Activated B cell treated with CpG ODN at 0.5 μM for 24 hours (primary cell): ENCODE data around the gene RNLS. TPM values are rescaled to one million over a fixed set of nuclear protein-coding genes. Genes with fewer than 3 reads are reported as not detected.
"Not testable (repeated sequence)": the region's sequence is repeated elsewhere in the genome, so short reads cannot be mapped to it uniquely, and the experiment has no call there.

Source experiments
- ATAC-seq: fragments of 200-7000 bp; cut with Tn5 transposase; one replicate; pipeline ENCODE4 v1.10.0; 2021; ENCODE audit warnings: low read depth, mild to moderate bottlenecking, moderate library complexity
- CTCF ChIA-PET: fragments of 350-600 bp; sonication (Branson Sonifier 250); formaldehyde crosslinking; loops from one replicate; lab custom pipeline; 2021; ENCODE audit warnings: antibody characterized with exemption; lab: Charles Lee
- POLR2A ChIA-PET: fragments of 350-600 bp; sonication (Branson Sonifier 250); formaldehyde crosslinking; loops from one replicate; lab custom pipeline; 2021; ENCODE audit warnings: antibody characterized with exemption; lab: Charles Lee
- DNase-seq: peaks from one replicate; pipeline ENCODE4 v3.0.0; 2022
- H3K27ac Mint-ChIP-seq: one replicate; pipeline ENCODE4 v1.8.0; 2020; ENCODE audit warnings: mixed read lengths
- H3K27me3 Mint-ChIP-seq: one replicate; pipeline ENCODE4 v1.8.0; 2021; ENCODE audit warnings: mixed read lengths
- H3K36me3 Mint-ChIP-seq: one replicate; pipeline ENCODE4 v1.8.0; 2021; ENCODE audit warnings: low read depth, mixed read lengths
- H3K4me1 Mint-ChIP-seq: one replicate; pipeline ENCODE4 v1.8.0; 2021; ENCODE audit warnings: mixed read lengths
- H3K4me3 Mint-ChIP-seq: one replicate; pipeline ENCODE4 v1.8.0; 2020; ENCODE audit warnings: mild to moderate bottlenecking, mixed read lengths
- H3K9me3 Mint-ChIP-seq: one replicate; pipeline ENCODE4 v1.8.0; 2020; ENCODE audit warnings: mixed read lengths
- intact Hi-C: fragments of 100-400 bp; cut with micrococcal nuclease; formaldehyde crosslinking; loops from one replicate; pipeline ENCODE4 v1.15.1; 2024
- total RNA-seq: library from RNA; stranded (reverse); gene quantifications from 2 replicates; pipeline ENCODE4 v1.2.3, GENCODE V29; 2022
- TF ChIP-seq, protein P1 (sequence below): fragments of 200-600 bp; IDR thresholded peaks from one replicate; pipeline ENCODE4 v1.8.0; 2022; ENCODE audit warnings: antibody characterized with exemption, mild to moderate bottlenecking

RNLS gene
- total RNA-seq, 1 donor from 2014 or later = 5.7 TPM

DNA sequence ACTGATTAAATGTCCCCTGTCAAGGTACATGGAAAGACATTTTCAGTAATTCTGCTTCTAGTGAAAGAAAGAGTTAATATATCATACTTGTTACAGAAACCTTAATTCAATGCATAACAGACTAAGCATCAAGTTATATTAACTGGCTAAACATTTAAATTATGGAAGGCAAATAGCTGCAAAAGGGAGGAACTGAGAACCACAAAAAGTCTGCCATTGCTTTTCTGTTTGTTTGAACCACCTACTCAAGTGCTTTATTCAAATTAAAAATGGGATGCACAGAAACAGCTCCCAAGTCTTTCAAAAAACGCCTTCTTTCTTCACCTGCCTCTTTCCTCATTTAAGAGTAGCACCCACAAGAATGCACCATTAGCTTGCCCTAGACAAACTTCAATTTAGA is 271.9 kb downstream of the RNLS start:
- H3K4me1 Mint-ChIP-seq = peaks cover 61% of the 10 kb centered on the region
- POLR2A ChIA-PET = interaction anchor here (0.6 kb wide), 1 partner anchor 18 kb away, joined by 4 read pairs; no protein-coding TSS in a partner anchor
- no peak overlapping the region for H3K4me3 Mint-ChIP-seq

DNA sequence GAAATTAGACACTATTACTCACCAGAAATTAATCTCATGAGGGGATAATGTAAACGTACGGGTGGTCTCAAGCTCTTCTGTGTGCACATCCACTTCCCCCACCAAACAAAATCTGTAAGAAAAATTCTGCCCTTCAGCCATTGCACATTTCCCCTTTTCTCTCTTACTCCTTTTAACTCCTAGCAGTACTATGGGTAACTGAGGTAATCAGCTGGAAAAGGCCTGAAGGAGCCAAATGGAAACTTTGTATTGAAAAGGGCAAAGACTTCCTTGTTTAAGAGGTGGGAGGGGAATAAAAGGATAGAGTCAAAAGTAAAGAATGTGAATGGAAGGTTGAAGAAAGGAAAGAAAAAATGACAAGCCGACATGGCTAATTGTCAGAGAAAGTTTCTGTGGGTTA is 273.8 kb downstream of the RNLS start:
- DNase-seq (no peak), ATAC-seq (no peak)
- H3K27me3 Mint-ChIP-seq = no peaks in the 10 kb centered on the region
- intact Hi-C loops = no loop called here
- H3K36me3 Mint-ChIP-seq = no peaks in the 10 kb centered on the region
- ChIA-PET POLR2A (no interaction called here), CTCF (no interaction called here)
- peaks cover 50% of the 10 kb centered on the region for H3K4me1 Mint-ChIP-seq
- no peak overlapping the region for H3K4me3 Mint-ChIP-seq
- TF ChIP-seq, protein P1, sequence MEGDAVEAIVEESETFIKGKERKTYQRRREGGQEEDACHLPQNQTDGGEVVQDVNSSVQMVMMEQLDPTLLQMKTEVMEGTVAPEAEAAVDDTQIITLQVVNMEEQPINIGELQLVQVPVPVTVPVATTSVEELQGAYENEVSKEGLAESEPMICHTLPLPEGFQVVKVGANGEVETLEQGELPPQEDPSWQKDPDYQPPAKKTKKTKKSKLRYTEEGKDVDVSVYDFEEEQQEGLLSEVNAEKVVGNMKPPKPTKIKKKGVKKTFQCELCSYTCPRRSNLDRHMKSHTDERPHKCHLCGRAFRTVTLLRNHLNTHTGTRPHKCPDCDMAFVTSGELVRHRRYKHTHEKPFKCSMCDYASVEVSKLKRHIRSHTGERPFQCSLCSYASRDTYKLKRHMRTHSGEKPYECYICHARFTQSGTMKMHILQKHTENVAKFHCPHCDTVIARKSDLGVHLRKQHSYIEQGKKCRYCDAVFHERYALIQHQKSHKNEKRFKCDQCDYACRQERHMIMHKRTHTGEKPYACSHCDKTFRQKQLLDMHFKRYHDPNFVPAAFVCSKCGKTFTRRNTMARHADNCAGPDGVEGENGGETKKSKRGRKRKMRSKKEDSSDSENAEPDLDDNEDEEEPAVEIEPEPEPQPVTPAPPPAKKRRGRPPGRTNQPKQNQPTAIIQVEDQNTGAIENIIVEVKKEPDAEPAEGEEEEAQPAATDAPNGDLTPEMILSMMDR = no peak
- H3K9me3 Mint-ChIP-seq = peaks cover 2% of the 10 kb centered on the region
- H3K27ac Mint-ChIP-seq = no peak overlapping the region

More for the DNA sequence above, 271.9 kb downstream of the RNLS start:
- TF ChIP-seq, protein P1 = no peak
- no peaks in the 10 kb centered on the region for H3K36me3 Mint-ChIP-seq
- no peaks in the 10 kb centered on the region for H3K27me3 Mint-ChIP-seq
- no peak for ATAC-seq
- peaks cover 2% of the 10 kb centered on the region for H3K9me3 Mint-ChIP-seq
- no peak overlapping the region for H3K27ac Mint-ChIP-seq
- CTCF ChIA-PET = interaction anchor here (1.0 to 1.5 kb wide), 2 partner anchors 75 to 272 kb away, joined by 3 read pairs; partner anchors contain the start of gene RNLS
- intact Hi-C loops = no loop called here
- DNase-seq = no peak

DNA sequence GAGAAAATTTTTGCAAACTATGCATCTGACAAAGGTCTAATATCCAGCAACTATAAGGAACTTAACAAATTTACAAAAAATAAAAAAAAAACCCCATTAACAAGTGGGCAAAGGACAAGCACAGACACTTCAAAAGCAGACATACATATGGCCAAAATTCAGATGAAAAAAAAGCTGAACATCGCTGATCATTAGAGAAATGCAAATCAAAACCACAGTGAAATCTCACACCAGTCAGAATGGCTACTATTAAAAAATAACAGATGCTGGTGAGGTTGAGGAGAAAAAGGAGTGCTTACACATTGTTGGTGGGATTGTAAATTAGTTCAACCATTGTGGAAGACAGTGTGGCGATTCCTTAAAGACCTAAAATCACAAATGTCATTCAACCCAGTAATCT is 274.8 kb downstream of the RNLS start:
- ATAC-seq, POLR2A ChIA-PET, CTCF ChIA-PET, intact Hi-C loops, H3K4me3 Mint-ChIP-seq, H3K27ac Mint-ChIP-seq, DNase-seq, H3K9me3 Mint-ChIP-seq, H3K36me3 Mint-ChIP-seq, H3K27me3 Mint-ChIP-seq: not testable (repeated sequence)
- H3K4me1 Mint-ChIP-seq = peaks cover 49% of the 10 kb centered on the region

DNA sequence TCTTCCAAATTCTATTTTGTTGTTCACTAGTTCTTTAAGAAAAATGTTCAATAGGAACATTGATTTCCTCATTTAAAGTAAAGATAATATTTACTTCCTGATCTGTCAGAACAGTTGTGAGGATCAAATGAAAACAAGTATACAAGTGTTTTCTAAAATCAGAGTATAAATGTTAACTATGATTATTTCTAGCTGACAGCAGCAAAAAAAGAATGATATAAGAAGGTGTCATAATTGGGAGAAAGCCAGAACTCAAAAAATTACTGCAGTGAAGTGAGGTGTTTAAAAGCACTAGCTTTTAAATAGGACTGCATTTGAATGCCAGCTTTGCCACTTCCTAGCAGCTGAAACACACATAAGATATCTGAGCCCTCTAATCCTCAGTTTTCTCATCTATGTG is 283.3 kb downstream of the RNLS start:
- ATAC-seq (no peak), DNase-seq (no peak)
- no peaks in the 10 kb centered on the region for H3K36me3 Mint-ChIP-seq
- no peaks in the 10 kb centered on the region for H3K27me3 Mint-ChIP-seq
- H3K27ac Mint-ChIP-seq = no peak overlapping the region
- TF ChIP-seq, protein P1 = no peak
- ChIA-PET POLR2A (interaction anchor here (0.5 to 1.0 kb wide), 2 partner anchors 15 to 66 kb away, joined by 3 read pairs; no protein-coding TSS in a partner anchor), CTCF (no interaction called here)
- intact Hi-C loops = no loop called here
- H3K4me3 Mint-ChIP-seq = no peak overlapping the region
- no peaks in the 10 kb centered on the region for H3K9me3 Mint-ChIP-seq
- H3K4me1 Mint-ChIP-seq = peaks cover 4% of the 10 kb centered on the region

GRCh38 chr10:88297103-88297502 is 286.0 kb downstream of the RNLS start:
- Mint-ChIP-seq H3K27ac (no peak overlapping the region), H3K27me3 (no peaks in the 10 kb centered on the region), H3K4me1 (peaks cover 14% of the 10 kb centered on the region), H3K36me3 (no peaks in the 10 kb centered on the region), H3K4me3 (no peak overlapping the region), H3K9me3 (no peaks in the 10 kb centered on the region)
- ATAC-seq (no peak), DNase-seq (no peak)
- intact Hi-C loops = no loop called here
- ChIA-PET CTCF (interaction anchor here (0.6 kb wide), 1 partner anchor 29 kb away, joined by 3 read pairs; no protein-coding TSS in a partner anchor), POLR2A (no interaction called here)
- TF ChIP-seq, protein P1 = no peak
